Psoas muscle (tissue), 8 donors: Measurements from ENCODE around the gene HDAC3. TPM values are rescaled to one million over a fixed set of nuclear protein-coding genes. Genes with fewer than 3 reads are reported as not detected.

Experiments used
- ATAC-seq, 4 donors: fragments of 200-7000 bp; cut with Tn5 transposase; one replicate each; pipeline ENCODE4 v1.9.1; 2020; ENCODE audit warnings: moderate library complexity in 3 of 4, mild to moderate bottlenecking in 2 of 4
- DNase-seq, 2 donors: peaks; one replicate each; pipeline ENCODE4 v3.0.0-alpha.2; 2020
- H3K27ac ChIP-seq: fragments of 200-600 bp; one replicate; pipeline ENCODE4 v1.8.0; 2022
- H3K27me3 ChIP-seq, 3 donors: fragments of 200-600 bp in 1 of 3; one replicate each; pipeline versions ENCODE4 v1.6.1 to v1.8.0; 2013 to 2022; ENCODE audit warnings: low read length in 2 of 3, mild to moderate bottlenecking in 2 of 3, moderate library complexity in 1 of 3; ENCODE audit not compliant: insufficient read depth in 3 of 3
- H3K36me3 ChIP-seq, 2 donors: fragments of 200-600 bp in 1 of 2; one replicate each; pipeline versions ENCODE4 v1.6.1 to v1.8.0; 2013 to 2022; ENCODE audit warnings: low read depth in 1 of 2, mild to moderate bottlenecking in 1 of 2, moderate library complexity in 1 of 2; ENCODE audit not compliant: insufficient read depth in 1 of 2
- H3K4me1 ChIP-seq: fragments of 200-600 bp; one replicate; pipeline ENCODE4 v1.8.0; 2022
- H3K4me3 ChIP-seq: fragments of 200-600 bp; one replicate; pipeline ENCODE4 v1.8.0; 2022; ENCODE audit warnings: mild to moderate bottlenecking
- H3K9me3 ChIP-seq: fragments of 200-600 bp; one replicate; pipeline ENCODE4 v1.8.0; 2022
- WGBS, 3 donors: extraction: QIAGEN DNeasy Blood & Tissue Kit; methylation state at CpG; one replicate each; pipeline versions ENCODE4 v1.1.6 to v1.1.7; 2013; 5-methylcytosine and 5-hydroxymethylcytosine counted together
- intact Hi-C, 2 donors: fragments of 100-400 bp; cut with DNase I; formaldehyde crosslinking; loops; one replicate each; pipeline versions ENCODE4 v1.11.0 to v1.14.2; 2022
- polyA plus RNA-seq, 3 donors: library from polyadenylated mRNA; stranded (reverse); fragments of 200-250 nt; gene quantifications; one replicate each; pipeline ENCODE4 v1.2.3, GENCODE V29; 2013
- total RNA-seq, 4 donors: library from RNA; stranded (reverse); fragmentation: NEBNext Ultra II Directional in 2 of 4; extraction: Animal tissue kit (Norgen Biotek cat#: 25700) in 2 of 4; gene quantifications; one replicate each; pipeline versions ENCODE4 v1.2.1 to v1.2.4, GENCODE V29; 2021 to 2023
- TF ChIP-seq, protein P1 (sequence below): fragments of 200-600 bp; IDR thresholded peaks from one replicate; pipeline ENCODE4 v1.8.0; 2022; ENCODE audit warnings: antibody characterized with exemption
- donor health status: healthy with polysubstance abuse.
- donor health status: DM: no; HTN: no; CAD: no; lungs with moderate emphysema.
- donor health status: Bipolar disorder and iron deficiency.
- donor health status: healthy.
- donor health status: DM: yes; HTN: yes; CAD: no.
- donor health status: DM: no; HTN: no; CAD: no.
- donor health status: DM: no; HTN: no; CAD: no.
- donor health status: DM: yes; HTN: yes; CAD: no.

HDAC3 gene
- total and polyA plus RNA-seq, 7 donors = 16.9 to 41.3 (median 30.1) TPM

DNA sequence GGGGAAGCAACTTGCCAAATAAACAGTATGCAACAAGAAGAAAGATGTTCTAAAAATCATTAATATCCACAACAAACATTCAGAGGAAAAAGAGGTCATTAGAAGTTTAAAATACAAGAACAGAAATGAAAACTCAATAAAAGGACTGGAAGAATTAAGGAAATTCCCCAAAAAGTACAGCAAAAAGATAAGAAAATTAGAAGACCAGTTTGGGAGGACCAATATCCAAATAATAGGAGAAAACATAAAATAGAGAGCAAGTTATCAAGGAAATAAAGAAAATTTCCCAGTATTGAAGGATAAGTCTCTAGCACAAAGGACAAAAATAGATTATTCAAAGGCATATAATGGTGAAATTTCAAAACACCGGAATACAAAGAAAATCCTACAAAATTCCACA lies 39.8 kb downstream of the HDAC3 start:
- 88 to 99% (median 97%) methylated on average over 1 of the region's 1 CpG for WGBS, 3 donors
- Histone ChIP-seq H3K36me3 (peaks cover 0 to 15% of the 10 kb centered on the region in 2 donors), H3K27ac (peak overlapping the region; percentile 95), H3K4me3 (no peak overlapping the region), H3K4me1 (peaks cover 79% of the 10 kb centered on the region), H3K9me3 (no peaks in the 10 kb centered on the region), H3K27me3 (no peaks in the 10 kb centered on the region)
- TF ChIP-seq, protein P1, sequence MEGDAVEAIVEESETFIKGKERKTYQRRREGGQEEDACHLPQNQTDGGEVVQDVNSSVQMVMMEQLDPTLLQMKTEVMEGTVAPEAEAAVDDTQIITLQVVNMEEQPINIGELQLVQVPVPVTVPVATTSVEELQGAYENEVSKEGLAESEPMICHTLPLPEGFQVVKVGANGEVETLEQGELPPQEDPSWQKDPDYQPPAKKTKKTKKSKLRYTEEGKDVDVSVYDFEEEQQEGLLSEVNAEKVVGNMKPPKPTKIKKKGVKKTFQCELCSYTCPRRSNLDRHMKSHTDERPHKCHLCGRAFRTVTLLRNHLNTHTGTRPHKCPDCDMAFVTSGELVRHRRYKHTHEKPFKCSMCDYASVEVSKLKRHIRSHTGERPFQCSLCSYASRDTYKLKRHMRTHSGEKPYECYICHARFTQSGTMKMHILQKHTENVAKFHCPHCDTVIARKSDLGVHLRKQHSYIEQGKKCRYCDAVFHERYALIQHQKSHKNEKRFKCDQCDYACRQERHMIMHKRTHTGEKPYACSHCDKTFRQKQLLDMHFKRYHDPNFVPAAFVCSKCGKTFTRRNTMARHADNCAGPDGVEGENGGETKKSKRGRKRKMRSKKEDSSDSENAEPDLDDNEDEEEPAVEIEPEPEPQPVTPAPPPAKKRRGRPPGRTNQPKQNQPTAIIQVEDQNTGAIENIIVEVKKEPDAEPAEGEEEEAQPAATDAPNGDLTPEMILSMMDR = no peak
- DNase-seq (no peak), ATAC-seq (no peak)
- intact Hi-C loops = no loop called here

DNA sequence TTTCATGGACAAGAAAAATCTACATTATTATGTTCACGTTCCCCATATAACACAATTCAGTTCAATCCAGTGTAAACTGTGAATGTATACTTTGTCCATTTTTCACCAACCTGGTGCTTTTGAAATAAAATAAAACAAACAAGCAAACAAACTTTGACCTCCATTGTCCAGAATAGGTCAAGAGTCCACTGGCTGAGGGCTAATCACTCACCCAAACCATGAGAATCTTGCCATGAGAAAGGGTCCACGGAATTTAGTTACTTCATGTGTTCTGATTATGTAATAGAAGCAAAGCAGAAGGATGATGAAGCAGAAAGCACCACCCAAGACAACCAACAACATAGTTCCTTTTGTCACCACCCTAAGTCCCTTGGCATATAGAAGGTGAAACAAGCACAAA lies 46.5 kb downstream of the HDAC3 start:
- Histone ChIP-seq H3K36me3 (peaks cover 2 to 59% of the 10 kb centered on the region in 2 donors), H3K4me1 (peaks cover 35% of the 10 kb centered on the region), H3K27me3 (no peaks in the 10 kb centered on the region), H3K27ac (no peak overlapping the region), H3K9me3 (no peaks in the 10 kb centered on the region), H3K4me3 (no peak overlapping the region)
- TF ChIP-seq, protein P1 = no peak
- intact Hi-C loops = loop anchor here in 1 of 2 donors (2.0 kb wide), 1 partner anchor 29 kb away; the partner anchor contains the start of gene DIAPH1
- WGBS, 3 donors = 78 to 89% (median 79%) methylated on average over 2 of the region's 2 CpGs
- ATAC-seq (no peak), DNase-seq (no peak)

DNA sequence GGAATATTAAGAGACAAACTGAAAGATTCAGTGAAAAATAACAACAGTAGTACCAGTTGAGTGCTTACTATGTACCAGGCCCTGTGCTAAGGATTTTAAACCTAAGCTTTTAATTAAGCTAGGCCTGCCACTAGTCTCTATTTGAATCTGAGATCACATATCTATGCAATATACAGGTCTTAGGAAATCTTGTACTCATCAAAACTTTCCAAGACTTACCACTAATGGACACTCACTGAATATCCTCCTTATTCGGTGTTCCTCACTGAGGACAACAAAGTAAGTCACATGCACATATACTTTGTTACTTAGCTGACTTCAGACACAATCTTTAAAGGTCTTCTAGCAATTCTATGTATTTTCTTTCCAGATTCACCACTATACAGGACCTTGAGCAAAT lies 50.4 kb downstream of the HDAC3 start:
- no peak overlapping the region for H3K27ac ChIP-seq
- TF ChIP-seq, protein P1 = no peak
- ATAC-seq (no peak), DNase-seq (no peak)
- intact Hi-C loops = no loop called here
- H3K4me3 ChIP-seq = no peak overlapping the region
- H3K36me3 ChIP-seq = peaks cover 5 to 83% of the 10 kb centered on the region in 2 donors
- no peaks in the 10 kb centered on the region for H3K27me3 ChIP-seq
- WGBS, 3 donors = 91 to 96% (median 94%) methylated on average over 1 of the region's 1 CpG
- H3K9me3 ChIP-seq = no peaks in the 10 kb centered on the region
- H3K4me1 ChIP-seq = peaks cover 12% of the 10 kb centered on the region

DNA sequence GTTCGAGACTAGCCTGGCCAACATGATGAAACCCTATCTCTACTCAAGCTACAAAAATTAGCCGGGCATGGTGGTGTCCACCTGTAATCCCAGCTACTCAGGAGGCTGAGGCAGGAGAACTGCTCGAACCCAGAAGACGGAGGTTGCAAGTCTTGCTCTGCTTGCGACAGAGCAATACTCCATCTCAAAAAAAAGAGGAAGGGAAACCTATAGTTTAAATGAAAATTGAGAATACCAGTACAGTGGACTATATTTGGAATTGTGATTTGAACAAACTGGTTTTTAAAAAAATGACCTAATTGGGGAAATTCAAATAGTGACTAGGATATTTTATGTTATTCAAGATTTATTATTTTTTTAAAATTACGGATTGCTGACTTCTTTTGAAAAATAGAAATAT lies 51.1 kb downstream of the HDAC3 start:
- 91 to 98% (median 94%) methylated on average over 6 of the region's 6 CpGs for WGBS, 3 donors
- H3K9me3 ChIP-seq = no peaks in the 10 kb centered on the region
- TF ChIP-seq, protein P1 = no peak
- DNase-seq (no peak), ATAC-seq (no peak)
- H3K4me3 ChIP-seq = no peak overlapping the region
- H3K36me3 ChIP-seq = peaks cover 10 to 90% of the 10 kb centered on the region in 2 donors
- intact Hi-C loops = no loop called here
- no peaks in the 10 kb centered on the region for H3K27me3 ChIP-seq
- H3K27ac ChIP-seq = no peak overlapping the region
- peaks cover 11% of the 10 kb centered on the region for H3K4me1 ChIP-seq

DNA sequence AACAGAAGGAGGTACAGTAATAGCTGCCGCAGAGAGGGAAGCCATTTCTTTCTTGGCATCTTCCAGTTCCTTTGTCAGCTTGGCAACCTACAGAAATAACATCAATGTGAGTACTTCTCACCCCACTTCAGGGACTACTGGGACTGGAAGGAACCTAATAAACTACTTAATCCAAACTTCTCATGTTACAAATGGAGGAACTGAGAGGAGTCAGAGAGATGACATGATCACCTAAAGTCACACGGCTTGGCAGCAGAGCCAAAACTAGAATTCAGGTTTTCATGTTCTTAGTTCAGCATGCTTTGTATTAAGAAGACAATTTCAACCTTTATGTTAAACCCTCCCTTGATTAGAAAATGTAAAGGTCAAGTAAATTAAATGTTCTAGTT lies 62.5 kb downstream of the HDAC3 start:
- TF ChIP-seq, protein P1 = no peak
- no peak overlapping the region for H3K4me3 ChIP-seq
- no peaks in the 10 kb centered on the region for H3K27me3 ChIP-seq
- no peak overlapping the region for H3K27ac ChIP-seq
- intact Hi-C loops = loop anchor here (10.0 kb wide), 1 partner anchor 51 kb away; no protein-coding TSS in a partner anchor
- 47 to 84% (median 67%) methylated on average over 2 of the region's 2 CpGs for WGBS, 3 donors
- no peaks in the 10 kb centered on the region for H3K9me3 ChIP-seq
- no peaks in the 10 kb centered on the region for H3K4me1 ChIP-seq
- no peak for DNase-seq
- H3K36me3 ChIP-seq = peaks cover 43 to 99% of the 10 kb centered on the region in 2 donors
- peak; percentile 24 to 85 (median 54) for ATAC-seq
